OCI-LY7 (cell line): ENCODE measurements around the gene GLIPR2. TPM values are rescaled to one million over a fixed set of nuclear protein-coding genes. Genes with fewer than 3 reads are reported as not detected.

Source experiments
- BruUV-seq: library from RNA; stranded (reverse); fragments of 400-500 nt; replicated peaks from 2 replicates; lab custom pipeline; 2021; lab: Mats Ljungman, UMichigan
- CTCF ChIA-PET: fragments of 300-600 bp; sonication (Branson Sonifier 250); formaldehyde crosslinking; loops from one replicate; lab custom pipeline; 2022; ENCODE audit warnings: antibody characterized with exemption; ENCODE audit not compliant: unreplicated experiment; lab: Charles Lee
- POLR2A ChIA-PET: fragments of 300-600 bp; sonication (Branson Sonifier 250); formaldehyde crosslinking; loops from one replicate; lab custom pipeline; 2022; ENCODE audit warnings: antibody characterized with exemption; lab: Charles Lee
- DNase-seq: peaks from one replicate; pipeline ENCODE4 v3.0.0-alpha.2; 2015; ENCODE audit warnings: low spot score
- H2AFZ ChIP-seq: fragments of 200-600 bp; sonication (generic), shearing (Covaris generic); 2 replicates; pipeline ENCODE4 v1.6.1; 2014; ENCODE audit warnings: mild to moderate bottlenecking, antibody characterized with exemption, low read length, moderate library complexity
- H3K27ac ChIP-seq: fragments of 200-600 bp; sonication (generic); 2 replicates; pipeline ENCODE4 v1.5.1; 2014; ENCODE audit warnings: mixed run types, low read depth, mild to moderate bottlenecking, moderate library complexity, low read length, inconsistent platforms; ENCODE audit not compliant: poor library complexity, severe bottlenecking
- H3K36me3 ChIP-seq: fragments of 200-600 bp; sonication (generic); 2 replicates; pipeline ENCODE4 v1.6.1; 2014; ENCODE audit warnings: mild to moderate bottlenecking, antibody characterized with exemption, low read length, moderate library complexity, mixed read lengths; ENCODE audit not compliant: insufficient read depth
- H3K4me1 ChIP-seq: fragments of 200-600 bp; sonication (generic); 2 replicates; pipeline ENCODE4 v1.5.1; 2014; ENCODE audit warnings: mild to moderate bottlenecking, low read length; ENCODE audit not compliant: insufficient read depth, poor library complexity, severe bottlenecking
- H3K4me2 ChIP-seq: fragments of 200-600 bp; sonication (generic); 2 replicates; pipeline ENCODE4 v1.6.1; 2014; ENCODE audit warnings: mild to moderate bottlenecking, low read length
- H3K4me3 ChIP-seq: fragments of 200-600 bp; sonication (generic); 2 replicates; pipeline ENCODE4 v1.5.1; 2014; ENCODE audit warnings: mild to moderate bottlenecking, low read depth, low read length; ENCODE audit not compliant: poor library complexity, severe bottlenecking
- H3K79me2 ChIP-seq: fragments of 200-600 bp; sonication (generic); 2 replicates; pipeline ENCODE4 v1.6.1; 2016; ENCODE audit warnings: low read depth, mild to moderate bottlenecking, low read length, moderate library complexity, mixed read lengths; ENCODE audit not compliant: insufficient read depth
- H3K9me2 ChIP-seq: fragments of 200-600 bp; sonication (generic); 2 replicates; pipeline ENCODE4 v1.6.1; 2016; ENCODE audit warnings: mild to moderate bottlenecking, low read length, mixed read lengths; ENCODE audit not compliant: insufficient read depth
- H3K9me3 ChIP-seq: fragments of 200-600 bp; sonication (generic); 2 replicates; pipeline ENCODE4 v1.6.1; 2014; ENCODE audit warnings: mild to moderate bottlenecking, mixed run types, low read length, mixed read lengths
- H4K20me1 ChIP-seq: fragments of 200-600 bp; sonication (generic); 2 replicates; pipeline ENCODE4 v1.6.1; 2014; ENCODE audit warnings: mild to moderate bottlenecking, antibody characterized with exemption, low read length, moderate library complexity, mixed read lengths; ENCODE audit not compliant: insufficient read depth
- CTCF ChIP-seq: fragments of 200-600 bp; sonication (generic); conservative IDR thresholded peaks from 2 replicates; pipeline ENCODE4 v1.5.1; 2014; ENCODE audit warnings: mild to moderate bottlenecking, antibody characterized with exemption, low read length, moderate library complexity, mixed read lengths
- EZH2phosphoT487 ChIP-seq: fragments of 200-600 bp; sonication (generic); IDR thresholded peaks from 2 replicates; pipeline ENCODE4 v1.6.1; 2018; ENCODE audit warnings: low read depth, borderline replicate concordance, mild to moderate bottlenecking, mixed run types, antibody characterized with exemption, low read length, moderate library complexity, mixed read lengths
- intact Hi-C: fragments of 100-400 bp; cut with micrococcal nuclease; formaldehyde crosslinking; loops from one replicate; pipeline ENCODE4 v1.10.0; 2022; ENCODE audit not compliant: unreplicated experiment
- total RNA-seq, 2 experiments: library from RNA; depleted of rRNA in 1 of 2; stranded (reverse); fragments of >200 nt in 1 of 2; shearing (Covaris generic) in 1 of 2; gene quantifications; 2 replicates each; pipeline ENCODE4 v1.2.3, GENCODE V29; 2014 to 2022

GLIPR2 gene
- total RNA-seq, 2 experiments from 2014 or later = not detected

DNA sequence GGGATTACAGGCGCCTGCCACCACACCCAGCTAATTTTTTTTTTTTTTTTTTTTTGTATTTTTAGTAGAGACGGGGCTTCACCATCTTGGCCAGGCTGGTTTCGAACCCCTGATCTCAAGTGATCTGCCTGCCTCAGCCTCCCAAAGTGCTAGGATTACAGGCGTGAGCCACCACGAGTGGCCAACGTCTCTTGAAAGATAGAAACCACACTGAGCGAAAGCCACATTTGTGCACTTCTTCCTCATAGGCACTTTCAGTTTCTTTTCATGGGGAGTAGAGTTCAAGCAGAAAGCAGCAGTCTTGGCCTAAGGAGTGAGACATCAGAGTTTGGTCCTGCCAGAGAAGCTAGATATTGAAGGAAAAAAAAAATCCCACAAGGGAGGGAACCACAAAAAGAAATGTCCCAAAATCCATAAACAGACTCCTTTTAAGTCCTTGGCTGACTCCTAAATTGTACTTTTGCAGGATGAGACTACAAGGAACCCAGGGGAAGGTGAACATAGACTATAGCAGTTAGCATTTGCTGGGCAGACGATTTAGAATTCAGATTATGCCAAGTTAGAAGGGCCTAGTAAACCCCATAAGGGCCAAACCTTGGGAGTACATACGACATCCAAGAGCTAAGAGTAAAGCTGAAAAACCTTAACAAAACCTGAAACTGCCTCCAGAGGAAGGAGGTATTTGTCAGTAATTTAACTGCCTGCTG is 43.9 kb upstream of the GLIPR2 start:
- H4K20me1 ChIP-seq = no peaks in the 10 kb centered on the region
- DNase-seq = peak; percentile 29
- no peak overlapping the region for H2AFZ ChIP-seq
- H3K79me2 ChIP-seq = no peaks in the 10 kb centered on the region
- no TSS peak for BruUV-seq
- H3K36me3 ChIP-seq = no peaks in the 10 kb centered on the region
- CTCF ChIA-PET = no interaction called here
- no peaks in the 10 kb centered on the region for H3K9me2 ChIP-seq
- no peaks in the 10 kb centered on the region for H3K9me3 ChIP-seq
- POLR2A ChIA-PET = interaction anchor here (0.6 to 0.7 kb wide), 3 partner anchors 38 to 1032 kb away, joined by 3 to 5 read pairs (median 3); partner anchors contain the start of gene TLN1
- no peak overlapping the region for H3K4me2 ChIP-seq
- H3K4me3 ChIP-seq = no peak overlapping the region
- no peaks in the 10 kb centered on the region for H3K4me1 ChIP-seq
- intact Hi-C loops = no loop called here
- H3K27ac ChIP-seq = no peak overlapping the region
- no peak for TF ChIP-seq EZH2phosphoT487
- no peak for TF ChIP-seq CTCF

DNA sequence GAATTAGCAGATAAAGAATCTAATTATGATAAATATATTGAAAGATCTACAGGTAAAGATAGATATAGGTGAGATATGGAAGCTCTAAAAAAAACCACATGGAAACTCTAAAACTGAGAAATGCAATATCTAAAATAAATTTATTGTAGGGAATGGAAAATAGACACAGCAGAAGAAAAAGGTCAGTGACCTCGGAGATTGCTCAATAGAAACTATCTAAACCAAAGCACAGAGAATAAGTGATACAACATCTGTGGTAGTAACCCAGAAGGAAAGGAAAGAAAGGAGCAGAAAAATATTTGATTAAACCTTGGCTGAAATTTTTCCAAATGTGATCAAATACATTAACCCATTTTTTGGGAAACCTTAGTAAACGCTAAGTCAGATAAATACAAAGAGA is 43.1 kb upstream of the GLIPR2 start:
- Histone ChIP-seq H4K20me1 (no peaks in the 10 kb centered on the region), H3K36me3 (no peaks in the 10 kb centered on the region), H3K9me2 (no peaks in the 10 kb centered on the region), H3K4me2 (no peak overlapping the region), H3K9me3 (no peaks in the 10 kb centered on the region), H3K79me2 (no peaks in the 10 kb centered on the region), H3K4me1 (no peaks in the 10 kb centered on the region), H3K4me3 (no peak overlapping the region), H2AFZ (no peak overlapping the region), H3K27ac (no peak overlapping the region)
- no peak for DNase-seq
- CTCF ChIA-PET = no interaction called here
- TF ChIP-seq CTCF = no peak
- TF ChIP-seq EZH2phosphoT487 = no peak
- intact Hi-C loops = no loop called here
- BruUV-seq = no TSS peak
- POLR2A ChIA-PET = no interaction called here

- Histone ChIP-seq H3K27ac (no peak overlapping the region), H3K9me3 (no peaks in the 10 kb centered on the region), H3K79me2 (no peaks in the 10 kb centered on the region), H3K9me2 (no peaks in the 10 kb centered on the region), H3K36me3 (no peaks in the 10 kb centered on the region), H2AFZ (no peak overlapping the region), H3K4me1 (peaks cover 4% of the 10 kb centered on the region), H4K20me1 (no peaks in the 10 kb centered on the region), H3K4me3 (no peak overlapping the region), H3K4me2 (no peak overlapping the region)
- TF ChIP-seq EZH2phosphoT487 (no peak), CTCF (no peak)
- no TSS peak for BruUV-seq
- DNase-seq = no peak
- intact Hi-C loops = loop anchor here (5.0 to 10.0 kb wide), 2 partner anchors 53 to 225 kb away; no protein-coding TSS in a partner anchor
- ChIA-PET CTCF (interaction anchor here (0.6 kb wide), 1 partner anchor 1508 kb away, joined by 3 read pairs; no protein-coding TSS in a partner anchor), POLR2A (interaction anchor here (1.4 kb wide), 1 partner anchor 64 kb away, joined by 4 read pairs; no protein-coding TSS in a partner anchor)
These were observed 36.8 kb upstream of the GLIPR2 start for GRCh38 chr9:36099718-36100117.
